HepG2 (cell line): ENCODE measurements around the gene ITGB5. TPM values are rescaled to one million over a fixed set of nuclear protein-coding genes. Genes with fewer than 3 reads are reported as not detected.

ENCODE experiments used
- CSRNP1 ChIP-seq: sonication (generic); formaldehyde crosslinking; IDR thresholded peaks from 2 replicates; pipeline ENCODE4 v1.8.1; 2023; ENCODE audit warnings: mild to moderate bottlenecking, missing genetic modification reagents
- HNRNPK ChIP-seq: fragments of 200-400 bp; formaldehyde crosslinking; IDR thresholded peaks from 2 replicates; pipeline ENCODE4 v1.6.1; 2018; ENCODE audit warnings: low read length, low read depth, moderate library complexity, mild to moderate bottlenecking; ENCODE audit not compliant: poor library complexity, severe bottlenecking
- KLF16 ChIP-seq, 2 experiments: sonication (generic) in 1 of 2; formaldehyde crosslinking in 1 of 2; IDR thresholded peaks; 2 replicates each; pipeline versions ENCODE4 v1.6.1 to v1.8.0; 2016 to 2023; ENCODE audit warnings: missing genetic modification reagents in 2 of 2, missing compliant biosample characterization in 1 of 2
- NAIF1 ChIP-seq: sonication (generic); formaldehyde crosslinking; IDR thresholded peaks from 2 replicates; pipeline ENCODE4 v1.5.0; 2020; ENCODE audit warnings: mild to moderate bottlenecking, missing genetic modification reagents, borderline replicate concordance
- RERE ChIP-seq: IDR thresholded peaks from 2 replicates; pipeline ENCODE4 v1.6.1; 2016; ENCODE audit warnings: low read depth, missing genetic modification reagents, missing compliant biosample characterization
- RXRB ChIP-seq: IDR thresholded peaks from 2 replicates; pipeline ENCODE4 v1.6.1; 2016; ENCODE audit warnings: borderline replicate concordance, missing genetic modification reagents, missing compliant biosample characterization
- YY1 ChIP-seq: IDR thresholded peaks from 2 replicates; pipeline ENCODE4 v1.6.1; 2011; ENCODE audit warnings: low read length, low read depth, moderate library complexity, mild to moderate bottlenecking; ENCODE audit not compliant: insufficient read depth, insufficient replicate concordance
- ZBED4 ChIP-seq: sonication (generic); formaldehyde crosslinking; IDR thresholded peaks from 2 replicates; pipeline ENCODE4 v1.4.0; 2020; ENCODE audit warnings: missing genetic modification reagents, borderline replicate concordance
- ZNF121 ChIP-seq: sonication (generic); formaldehyde crosslinking; IDR thresholded peaks from 2 replicates; pipeline ENCODE4 v1.5.0; 2020; ENCODE audit warnings: mild to moderate bottlenecking, missing genetic modification reagents
- ZNF205 ChIP-seq: IDR thresholded peaks from 2 replicates; pipeline ENCODE4 v1.6.1; 2018; ENCODE audit warnings: missing biosample characterization, missing genetic modification reagents
- ZNF816 ChIP-seq: sonication (generic); formaldehyde crosslinking; IDR thresholded peaks from 2 replicates; pipeline ENCODE4 v1.8.0; 2022; ENCODE audit warnings: missing genetic modification reagents, mild to moderate bottlenecking, borderline replicate concordance
- polyA plus RNA-seq, 8 experiments: library from polyadenylated mRNA; depleted of rRNA in 3 of 8; stranded (reverse) in 7 of 8; unstranded in 1 of 8; fragments of >200 nt; fragmentation: Illumina TruSeq in 4 of 8; extraction: Trizol in 4 of 8; gene quantifications; 2 replicates each; pipeline versions ENCODE4 v1.2.1 to v1.2.3, GENCODE V29; 2011 to 2016; ENCODE audit warnings: low read depth in 4 of 8, missing spikeins in 1 of 8, mixed read lengths in 1 of 8; ENCODE audit not compliant: insufficient read depth in 1 of 8
- total RNA-seq, 5 experiments: library from RNA; depleted of rRNA; stranded (reverse); fragments of >200 nt; fragmentation: Illumina TruSeq; extraction: Trizol; gene quantifications; 2 replicates each; pipeline ENCODE4 v1.2.3, GENCODE V29; 2016; ENCODE audit warnings: low read depth in 1 of 5
- TF ChIP-seq, protein P1 (sequence below): sonication (generic); formaldehyde crosslinking; IDR thresholded peaks from 2 replicates; pipeline ENCODE4 v1.4.0; 2020; ENCODE audit warnings: low read depth, missing genetic modification reagents

ITGB5 gene
- total and polyA plus RNA-seq, 2 of the 13 experiments (the other 11 are each of a cell fraction or from before 2014, with no cell fraction given): 74.1 to 343 TPM

DNA sequence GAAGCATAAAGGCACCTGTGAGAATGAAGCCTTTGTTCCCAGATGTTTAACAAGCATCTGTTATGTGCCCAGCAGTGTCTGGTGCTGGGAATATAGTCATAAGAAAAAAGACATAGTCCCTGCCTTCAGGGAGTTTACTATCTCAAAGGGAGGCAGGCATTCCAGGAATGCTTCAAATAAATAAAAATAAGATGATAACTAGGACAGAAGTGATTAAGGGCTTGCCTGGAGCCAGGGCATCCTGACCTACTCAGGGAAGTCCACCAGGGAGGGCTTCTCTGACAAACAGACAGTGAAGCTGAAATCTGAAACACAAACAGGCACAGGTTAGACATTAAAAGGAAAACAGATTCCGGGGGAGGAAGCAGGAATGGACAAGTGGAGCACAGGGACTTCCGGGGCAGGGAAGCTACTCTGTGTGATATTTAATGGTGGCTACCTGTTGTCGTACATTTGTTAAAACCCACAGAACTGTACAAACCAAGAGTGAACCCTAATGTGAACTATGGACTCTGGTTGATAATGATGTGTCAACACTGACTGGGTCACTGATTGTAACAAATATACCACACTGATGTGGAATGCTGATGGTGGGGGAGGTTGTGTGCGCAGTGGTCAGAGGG is 53.3 kb downstream of the ITGB5 start (continued):
- TF ChIP-seq KLF16 (CRISPR knock-in tag; IDR thresholded peaks at IDR 0.05): peak in 1 of 2 experiments; percentile 17; a peak in 1 of 4 replicates
- TF ChIP-seq ZNF816 (CRISPR knock-in tag): peak; percentile 67; the same call in 1 of the 2 replicates
- peak; percentile 66; the same call in 1 of the 2 replicates for TF ChIP-seq NAIF1 (CRISPR knock-in tag)
- 0 out of 2 replicates have a peak, but pooled peaks have one; percentile 14 for TF ChIP-seq ZNF121 (CRISPR knock-in tag)
- TF ChIP-seq CSRNP1: 0 out of 2 replicates have a peak, but pooled peaks have one; percentile 22
- TF ChIP-seq ZNF205 (CRISPR knock-in tag): peak; percentile 81
- TF ChIP-seq, protein P1, sequence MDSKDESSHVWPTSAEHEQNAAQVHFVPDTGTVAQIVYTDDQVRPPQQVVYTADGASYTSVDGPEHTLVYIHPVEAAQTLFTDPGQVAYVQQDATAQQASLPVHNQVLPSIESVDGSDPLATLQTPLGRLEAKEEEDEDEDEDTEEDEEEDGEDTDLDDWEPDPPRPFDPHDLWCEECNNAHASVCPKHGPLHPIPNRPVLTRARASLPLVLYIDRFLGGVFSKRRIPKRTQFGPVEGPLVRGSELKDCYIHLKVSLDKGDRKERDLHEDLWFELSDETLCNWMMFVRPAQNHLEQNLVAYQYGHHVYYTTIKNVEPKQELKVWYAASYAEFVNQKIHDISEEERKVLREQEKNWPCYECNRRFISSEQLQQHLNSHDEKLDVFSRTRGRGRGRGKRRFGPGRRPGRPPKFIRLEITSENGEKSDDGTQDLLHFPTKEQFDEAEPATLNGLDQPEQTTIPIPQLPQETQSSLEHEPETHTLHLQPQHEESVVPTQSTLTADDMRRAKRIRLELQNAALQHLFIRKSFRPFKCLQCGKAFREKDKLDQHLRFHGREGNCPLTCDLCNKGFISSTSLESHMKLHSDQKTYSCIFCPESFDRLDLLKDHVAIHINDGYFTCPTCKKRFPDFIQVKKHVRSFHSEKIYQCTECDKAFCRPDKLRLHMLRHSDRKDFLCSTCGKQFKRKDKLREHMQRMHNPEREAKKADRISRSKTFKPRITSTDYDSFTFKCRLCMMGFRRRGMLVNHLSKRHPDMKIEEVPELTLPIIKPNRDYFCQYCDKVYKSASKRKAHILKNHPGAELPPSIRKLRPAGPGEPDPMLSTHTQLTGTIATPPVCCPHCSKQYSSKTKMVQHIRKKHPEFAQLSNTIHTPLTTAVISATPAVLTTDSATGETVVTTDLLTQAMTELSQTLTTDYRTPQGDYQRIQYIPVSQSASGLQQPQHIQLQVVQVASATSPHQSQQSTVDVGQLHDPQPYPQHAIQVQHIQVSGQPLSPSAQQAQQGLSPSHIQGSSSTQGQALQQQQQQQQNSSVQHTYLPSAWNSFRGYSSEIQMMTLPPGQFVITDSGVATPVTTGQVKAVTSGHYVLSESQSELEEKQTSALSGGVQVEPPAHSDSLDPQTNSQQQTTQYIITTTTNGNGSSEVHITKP (CRISPR knock-in tag): no peak
- peak; percentile 91 for TF ChIP-seq RXRB (CRISPR knock-in tag)
- TF ChIP-seq ZBED4 (CRISPR knock-in tag): no peak; the same call in 1 of the 2 replicates
- peak; percentile 43; the same call in 1 of the 2 replicates for TF ChIP-seq RERE (CRISPR knock-in tag)
- TF ChIP-seq HNRNPK: no peak
- TF ChIP-seq YY1: peak; percentile 59
